K562 (cell line): ENCODE results near the gene MICU1. TPM values are rescaled to one million over a fixed set of nuclear protein-coding genes. Genes with fewer than 3 reads are reported as not detected.

ENCODE experiments used
- AFF1 ChIP-seq, 2 experiments: fragments of 450-650 bp; IDR thresholded peaks; 2 replicates each; pipeline ENCODE4 v1.6.1; 2018; ENCODE audit warnings: mild to moderate bottlenecking in 2 of 2, low read depth in 1 of 2; ENCODE audit not compliant: partially characterized antibody in 2 of 2
- ATF3 ChIP-seq, 2 experiments: fragments of 450-650 bp in 1 of 2; sonication (generic) in 1 of 2; formaldehyde crosslinking in 1 of 2; IDR thresholded peaks in 1 of 2; conservative IDR thresholded peaks in 1 of 2; 2 replicates each; pipeline versions ENCODE4 v1.6.1 to v1.8.1; 2016 to 2023; ENCODE audit warnings: mild to moderate bottlenecking in 2 of 2, moderate library complexity in 2 of 2, inconsistent platforms in 1 of 2, missing genetic modification reagents in 1 of 2
- CTCFL ChIP-seq: IDR thresholded peaks from 2 replicates; pipeline ENCODE4 v1.6.1; 2011; ENCODE audit warnings: borderline replicate concordance, low read depth, mild to moderate bottlenecking, moderate library complexity, low read length; ENCODE audit not compliant: insufficient read depth, poor library complexity, severe bottlenecking
- EP400 ChIP-seq: fragments of 450-650 bp; IDR thresholded peaks from 2 replicates; pipeline ENCODE4 v1.6.1; 2017; ENCODE audit warnings: antibody characterized with exemption, mild to moderate bottlenecking, moderate library complexity
- HNRNPL ChIP-seq: fragments of 200-400 bp; formaldehyde crosslinking; IDR thresholded peaks from 2 replicates; pipeline ENCODE4 v1.6.1; 2017; ENCODE audit warnings: low read depth, mild to moderate bottlenecking, low read length
- SMAD2 ChIP-seq: fragments of 150-350 bp; IDR thresholded peaks from 2 replicates; pipeline ENCODE4 v1.6.1; 2014; ENCODE audit warnings: low read depth, mild to moderate bottlenecking, low read length
- SMARCA4 ChIP-seq: fragments of 450-650 bp; IDR thresholded peaks from 2 replicates; pipeline ENCODE4 v1.6.1; 2016
- ZNF318 ChIP-seq, 2 experiments: fragments of 450-650 bp; IDR thresholded peaks; 2 replicates each; pipeline ENCODE4 v1.6.1; 2016; ENCODE audit warnings: mild to moderate bottlenecking in 2 of 2, borderline replicate concordance in 1 of 2, low read depth in 1 of 2, moderate library complexity in 1 of 2
- ZNF586 ChIP-seq: fragments of 450-650 bp; formaldehyde crosslinking; conservative IDR thresholded peaks from 2 replicates; pipeline ENCODE4 v1.4.0; 2020; ENCODE audit warnings: mild to moderate bottlenecking, moderate library complexity
- polyA plus RNA-seq, 8 experiments: library from polyadenylated mRNA; depleted of rRNA in 4 of 8; stranded (reverse) in 5 of 8; unstranded in 3 of 8; fragments of >200 nt; fragmentation: Nextera tagmentation in 2 of 8; fragmentation: Illumina TruSeq in 1 of 8; extraction: Ambion mirVana in 2 of 8; extraction: Trizol in 1 of 8; gene quantifications; 2 replicates each; pipeline versions ENCODE4 v1.2.1 to v1.2.3, GENCODE V29; 2011 to 2014; ENCODE audit warnings: inconsistent platforms in 1 of 8, missing spikeins in 1 of 8
- total RNA-seq, 7 experiments: library from RNA; depleted of rRNA in 6 of 7; stranded (reverse); fragments of >200 nt in 6 of 7; fragmentation: Illumina TruSeq in 2 of 7; extraction: Trizol in 2 of 7; gene quantifications; 2 replicates each; pipeline versions ENCODE4 v1.2.1 to v1.2.3, GENCODE V29; 2011 to 2021; ENCODE audit warnings: low replicate concordance in 1 of 7

The MICU1 gene
- total and polyA plus RNA-seq, 9 of the 15 experiments (the other 6 are each of a cell fraction or from before 2014, with no cell fraction given) = 29.3 to 76.8 (median 48.4) TPM

- TF ChIP-seq ZNF318 (IDR thresholded peaks at IDR 0.05; ENCODE audit: borderline replicate concordance in 1 of 2, low read depth in 1 of 2) (peak in 1 of 2 experiments; percentile 31; a peak in 1 of 4 replicates), AFF1 (IDR thresholded peaks at IDR 0.05; ENCODE audit: low read depth in 1 of 2, partially characterized antibody in 2 of 2) (peak in 1 of 2 experiments; percentile 18), SMAD2 (no peak), SMARCA4 (peak; percentile 67; the same call in 1 of the 2 replicates), HNRNPL (no peak), ZNF586 (no peak), EP400 (peak; percentile 41; the same call in 1 of the 2 replicates), CTCFL (no peak), ATF3 (IDR thresholded peaks at IDR 0.05) (peak; percentile 96), ATF3 (CRISPR knock-in tag; conservative IDR thresholded peaks at IDR 0.05) (no peak)
Observed at GRCh38 chr10:72386916-72387586, 238.8 kb downstream of the MICU1 start (continued).
